Activated T-helper 2 cell treated with anti-CD3 and anti-CD28 coated beads, Interferon-gamma antibody, Interleukin-2, Interleukin-4, amounts not matched to agents 10 μg/mL and 5 μg/mL and 100 μg/mL, durations not matched to agents 14 hours and 24 hours and 36 hours (primary cell): ENCODE measurements around the gene RNF224. TPM values are rescaled to one million over a fixed set of nuclear protein-coding genes. Genes with fewer than 3 reads are reported as not detected.

Experiments used
- DNase-seq: peaks from one replicate; pipeline ENCODE4 v3.0.0; 2021; ENCODE audit warnings: low spot score
- H3K27ac Mint-ChIP-seq: one replicate; pipeline ENCODE4 v1.8.0; 2021; ENCODE audit warnings: mixed read lengths
- H3K27me3 Mint-ChIP-seq: one replicate; pipeline ENCODE4 v1.8.0; 2021; ENCODE audit warnings: low read depth, mixed read lengths
- H3K36me3 Mint-ChIP-seq: one replicate; pipeline ENCODE4 v1.8.0; 2021; ENCODE audit warnings: low read depth, mixed read lengths
- H3K4me1 Mint-ChIP-seq: one replicate; pipeline ENCODE4 v1.8.0; 2021; ENCODE audit warnings: low read depth, mixed read lengths
- H3K4me3 Mint-ChIP-seq: one replicate; pipeline ENCODE4 v1.8.0; 2021; ENCODE audit warnings: low read depth, mild to moderate bottlenecking, moderate library complexity, mixed read lengths
- H3K9me3 Mint-ChIP-seq: one replicate; pipeline ENCODE4 v1.8.0; 2021; ENCODE audit warnings: mixed read lengths
- intact Hi-C: fragments of 100-400 bp; cut with micrococcal nuclease; formaldehyde crosslinking; loops from one replicate; pipeline ENCODE4 v1.15.1; 2023
- total RNA-seq: library from RNA; stranded (reverse); gene quantifications from 2 replicates; pipeline ENCODE4 v1.2.3, GENCODE V29; 2022

RNF224 gene
- not detected in 2 replicates for total RNA-seq

DNA sequence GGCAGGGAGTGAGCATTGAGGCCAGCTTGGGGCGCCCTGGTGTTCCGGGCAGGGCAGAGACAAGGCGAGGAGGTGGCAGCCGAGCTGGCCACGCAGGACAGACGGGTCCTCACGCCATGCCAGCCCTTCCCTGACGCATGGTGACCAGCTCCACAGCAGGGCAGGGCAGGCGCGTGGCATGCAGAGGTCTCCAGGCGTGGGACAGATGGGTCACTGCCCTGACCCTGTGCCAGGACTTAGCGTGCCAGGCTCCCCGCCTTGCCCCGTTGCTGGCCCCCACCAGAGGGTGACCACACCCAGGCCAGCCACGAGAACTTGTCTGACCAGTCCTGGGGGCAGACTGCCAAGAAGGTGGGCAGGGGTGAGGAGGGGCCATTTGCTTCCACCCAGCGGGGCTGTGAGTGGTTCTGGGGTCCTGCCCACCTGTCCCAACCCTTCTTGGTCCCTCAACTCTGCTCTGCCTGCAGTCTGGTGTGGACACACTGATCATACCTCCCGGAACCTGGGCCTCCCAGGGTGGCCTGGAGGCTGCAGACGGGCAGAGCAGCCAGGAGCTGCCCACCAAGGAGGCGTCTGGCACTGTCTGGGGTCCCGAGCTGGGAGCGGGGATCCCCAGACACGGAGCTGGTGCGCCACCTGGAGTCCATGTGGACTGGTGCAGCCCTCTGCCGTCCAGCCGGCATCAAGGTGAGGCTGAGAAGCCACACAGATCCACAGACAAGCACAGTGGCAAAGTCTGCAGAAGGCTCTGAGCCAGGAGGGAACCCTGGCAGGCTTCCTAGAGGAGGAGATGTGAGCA lies at the start of gene RNF224:
TSS of gene RNF224 (plus strand) at position 449 of the 799 bp plus-strand sequence. CDS start 834 bp downstream, outside the sequence.
- Mint-ChIP-seq H3K4me1 (peaks cover 7% of the 10 kb centered on the region), H3K27me3 (no peaks in the 10 kb centered on the region), H3K36me3 (no peaks in the 10 kb centered on the region), H3K27ac (no peak within 1 kb of the TSS), H3K9me3 (no peaks in the 10 kb centered on the region), H3K4me3 (no peak within 1 kb of the TSS)
- DNase-seq, result peak; percentile 75
- intact Hi-C loops, result loop anchor here (1.0 kb wide), 1 partner anchor 109 kb away; no protein-coding TSS in a partner anchor

GRCh38 chr9:137178201-137178938 lies 48.9 kb upstream of the RNF224 start:
- Mint-ChIP-seq H3K4me3 (no peak overlapping the region), H3K36me3 (peaks cover 15% of the 10 kb centered on the region), H3K9me3 (no peaks in the 10 kb centered on the region), H3K27ac (no peak overlapping the region), H3K27me3 (no peaks in the 10 kb centered on the region), H3K4me1 (no peaks in the 10 kb centered on the region)
- intact Hi-C loops, result loop anchor here (10.0 kb wide), 2 partner anchors 54 to 334 kb away; partner anchors contain the start of genes AJM1 and PHPT1
- no peak for DNase-seq

GRCh38 chr9:137178939-137179630 lies 48.2 kb upstream of the RNF224 start:
- no peaks in the 10 kb centered on the region for H3K27me3 Mint-ChIP-seq
- H3K27ac Mint-ChIP-seq, result no peak overlapping the region
- H3K4me3 Mint-ChIP-seq, result no peak overlapping the region
- peaks cover 21% of the 10 kb centered on the region for H3K36me3 Mint-ChIP-seq
- no peak for DNase-seq
- no peaks in the 10 kb centered on the region for H3K4me1 Mint-ChIP-seq
- intact Hi-C loops, result loop anchor here (10.0 kb wide), 2 partner anchors 54 to 334 kb away; partner anchors contain the start of genes AJM1 and PHPT1
- no peaks in the 10 kb centered on the region for H3K9me3 Mint-ChIP-seq

- Mint-ChIP-seq H3K4me1 (no peaks in the 10 kb centered on the region), H3K27ac (no peak overlapping the region), H3K4me3 (no peak overlapping the region), H3K9me3 (no peaks in the 10 kb centered on the region), H3K27me3 (no peaks in the 10 kb centered on the region), H3K36me3 (peaks cover 26% of the 10 kb centered on the region)
- intact Hi-C loops, result loop anchor here (10.0 kb wide), 2 partner anchors 55 to 335 kb away; partner anchors contain the start of genes AJM1 and PHPT1
- DNase-seq, result no peak
These were observed 47.5 kb upstream of the RNF224 start for GRCh38 chr9:137179761-137180160.

DNA sequence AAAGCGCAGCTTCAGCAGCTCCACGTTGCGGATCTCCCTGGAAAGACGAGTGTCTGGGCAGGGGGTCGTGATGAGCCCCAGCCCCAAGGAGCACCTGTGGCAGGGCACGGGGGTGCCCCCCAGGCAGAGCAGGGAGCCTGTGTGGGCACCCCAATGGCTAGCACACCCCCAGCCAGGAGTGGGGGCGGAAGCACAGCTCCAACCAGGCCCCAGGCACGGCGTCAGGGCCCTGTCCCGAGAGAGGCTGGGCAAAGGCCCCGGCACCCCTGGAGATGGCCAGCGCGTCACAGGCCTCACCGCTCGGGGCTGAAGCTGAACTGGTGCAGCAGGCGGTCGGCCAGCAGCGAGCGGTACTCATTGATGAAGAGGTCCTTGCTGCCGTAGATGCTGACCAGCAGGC lies 46.8 kb upstream of the RNF224 start:
- H3K27ac Mint-ChIP-seq, result no peak overlapping the region
- intact Hi-C loops, result no loop called here
- H3K9me3 Mint-ChIP-seq, result no peaks in the 10 kb centered on the region
- no peak for DNase-seq
- H3K36me3 Mint-ChIP-seq, result peaks cover 29% of the 10 kb centered on the region
- H3K4me3 Mint-ChIP-seq, result no peak overlapping the region
- no peaks in the 10 kb centered on the region for H3K27me3 Mint-ChIP-seq
- H3K4me1 Mint-ChIP-seq, result no peaks in the 10 kb centered on the region

GRCh38 chr9:137181680-137182079 lies 45.6 kb upstream of the RNF224 start:
- intact Hi-C loops, result no loop called here
- Mint-ChIP-seq H3K27me3 (no peaks in the 10 kb centered on the region), H3K4me1 (peaks cover 2% of the 10 kb centered on the region), H3K36me3 (peaks cover 32% of the 10 kb centered on the region), H3K4me3 (no peak overlapping the region), H3K9me3 (no peaks in the 10 kb centered on the region), H3K27ac (no peak overlapping the region)
- no peak for DNase-seq

GRCh38 chr9:137182836-137183235 lies 44.5 kb upstream of the RNF224 start:
- Mint-ChIP-seq H3K27me3 (no peaks in the 10 kb centered on the region), H3K27ac (no peak overlapping the region), H3K4me3 (no peak overlapping the region), H3K36me3 (peaks cover 31% of the 10 kb centered on the region), H3K9me3 (no peaks in the 10 kb centered on the region), H3K4me1 (peaks cover 12% of the 10 kb centered on the region)
- intact Hi-C loops, result no loop called here
- no peak for DNase-seq

GRCh38 chr9:137183980-137184595 lies 43.2 kb upstream of the RNF224 start:
- no peak overlapping the region for H3K27ac Mint-ChIP-seq
- peaks cover 14% of the 10 kb centered on the region for H3K4me1 Mint-ChIP-seq
- peak overlapping the region; percentile 17 for H3K4me3 Mint-ChIP-seq
- intact Hi-C loops, result no loop called here
- no peaks in the 10 kb centered on the region for H3K27me3 Mint-ChIP-seq
- no peak for DNase-seq
- peaks cover 30% of the 10 kb centered on the region for H3K36me3 Mint-ChIP-seq
- H3K9me3 Mint-ChIP-seq, result no peaks in the 10 kb centered on the region

- H3K36me3 Mint-ChIP-seq, result peaks cover 31% of the 10 kb centered on the region
- H3K27me3 Mint-ChIP-seq, result no peaks in the 10 kb centered on the region
- no peak overlapping the region for H3K27ac Mint-ChIP-seq
- H3K4me1 Mint-ChIP-seq, result peaks cover 17% of the 10 kb centered on the region
- H3K4me3 Mint-ChIP-seq, result no peak overlapping the region
- intact Hi-C loops, result loop anchor here (5.0 kb wide), 1 partner anchor 52 kb away; no protein-coding TSS in a partner anchor
- DNase-seq, result no peak
- H3K9me3 Mint-ChIP-seq, result no peaks in the 10 kb centered on the region
These were observed 42.2 kb upstream of the RNF224 start for GRCh38 chr9:137184881-137185660.

DNA sequence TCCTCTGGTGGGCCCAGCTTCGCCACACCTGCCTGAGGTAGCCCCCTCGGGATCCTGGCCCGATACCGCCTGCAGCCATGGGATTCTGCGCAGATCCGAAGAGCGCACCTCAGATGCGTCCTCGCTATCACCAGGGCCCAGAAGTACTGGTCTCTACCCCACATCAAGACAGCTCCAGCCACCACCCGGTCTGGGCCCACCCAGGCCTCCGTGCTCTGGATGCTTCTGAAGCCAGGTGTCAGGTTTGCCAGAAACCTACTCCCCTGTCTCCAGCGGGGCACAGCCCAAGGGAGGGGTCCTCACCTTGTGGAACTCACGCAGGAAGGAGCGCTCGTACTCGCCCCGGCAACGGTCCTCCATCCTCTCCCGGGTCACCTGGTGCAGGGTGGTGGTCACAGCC lies 41.4 kb upstream of the RNF224 start:
- Mint-ChIP-seq H3K9me3 (no peaks in the 10 kb centered on the region), H3K27me3 (no peaks in the 10 kb centered on the region), H3K36me3 (peaks cover 37% of the 10 kb centered on the region), H3K27ac (no peak overlapping the region), H3K4me1 (peaks cover 22% of the 10 kb centered on the region), H3K4me3 (peak overlapping the region; percentile 91)
- intact Hi-C loops, result loop anchor here (5.0 kb wide), 1 partner anchor 51 kb away; no protein-coding TSS in a partner anchor
- DNase-seq, result no peak

GRCh38 chr9:137186385-137186784 lies 40.9 kb upstream of the RNF224 start:
- H3K27ac Mint-ChIP-seq, result no peak overlapping the region
- peaks cover 25% of the 10 kb centered on the region for H3K4me1 Mint-ChIP-seq
- H3K27me3 Mint-ChIP-seq, result no peaks in the 10 kb centered on the region
- H3K9me3 Mint-ChIP-seq, result no peaks in the 10 kb centered on the region
- H3K4me3 Mint-ChIP-seq, result peak overlapping the region; percentile 91
- DNase-seq, result no peak
- peaks cover 40% of the 10 kb centered on the region for H3K36me3 Mint-ChIP-seq
- intact Hi-C loops, result loop anchor here (5.0 kb wide), 1 partner anchor 51 kb away; no protein-coding TSS in a partner anchor
